ENCODE data around the gene FGG. TPM values are rescaled to one million over a fixed set of nuclear protein-coding genes. Genes with fewer than 3 reads are reported as not detected.

FGG gene
- total RNA-seq = under 0.01 TPM in 1 of 2 replicates, not detected in the other

GRCh38 chr4:154612472-154613414, at the start of gene FGG:
Gene FGG, minus strand, starts transcription at chr4:154612656. Its CDS starts 47 bp downstream, at chr4:154612609.

GRCh38 chr4:154590329-154591006, 22.0 kb downstream of the FGG start, which contains the start of gene FGA:
Gene FGA, minus strand, starts transcription at chr4:154590742. Its CDS starts 55 bp downstream, at chr4:154590687.

GRCh38 chr4:154562697-154563254, 49.7 kb downstream of the FGG start, which contains the start of gene FGB:
Gene FGB, plus strand, starts transcription at chr4:154563011. Its CDS starts 8 bp downstream, at chr4:154563019.

Other genes with a start within 250 kb of the FGG start
- gene DCHS2, start 120.9 kb downstream of the FGG start, total RNA-seq = under 0.01 TPM in 1 of 2 replicates, not detected in the other
- gene PLRG1, start 62.3 kb downstream of the FGG start, total RNA-seq = 64.8 and 90.7 TPM in 2 replicates
- not detected in 2 replicates for gene FGB, start 49.6 kb downstream of the FGG start, total RNA-seq
- under 0.01 TPM in 1 of 2 replicates, not detected in the other for gene FGA, start 21.9 kb downstream of the FGG start, total RNA-seq
- not detected in 2 replicates for gene LRAT, start 131.3 kb upstream of the FGG start, total RNA-seq
- gene RBM46, start 168.6 kb upstream of the FGG start, total RNA-seq = not detected in 2 replicates